Urinary bladder (tissue), 4 donors: ENCODE results near the gene CCR4. TPM values are rescaled to one million over a fixed set of nuclear protein-coding genes. Genes with fewer than 3 reads are reported as not detected.
"Not testable (repeated sequence)": the region's sequence is repeated elsewhere in the genome, so short reads cannot be mapped to it uniquely, and the experiment has no call there.

Source experiments
- DNase-seq: peaks from one replicate; pipeline ENCODE4 v3.0.0-alpha.2; 2015; ENCODE audit errors: extremely low spot score
- H3K27ac ChIP-seq: one replicate; pipeline ENCODE4 v1.5.1; 2013; ENCODE audit warnings: low read depth, mild to moderate bottlenecking, moderate library complexity
- H3K36me3 ChIP-seq: one replicate; pipeline ENCODE4 v1.6.1; 2013; ENCODE audit warnings: mild to moderate bottlenecking, moderate library complexity; ENCODE audit not compliant: insufficient read depth
- H3K4me1 ChIP-seq: one replicate; pipeline ENCODE4 v1.6.1; 2013; ENCODE audit warnings: mild to moderate bottlenecking, moderate library complexity; ENCODE audit not compliant: insufficient read depth
- H3K4me3 ChIP-seq: one replicate; pipeline ENCODE4 v1.5.1; 2013; ENCODE audit warnings: low read depth, low read length
- WGBS: extraction: QIAGEN DNeasy Blood & Tissue Kit; methylation state at CpG from one replicate; pipeline ENCODE4 v1.1.7; 2013; 5-methylcytosine and 5-hydroxymethylcytosine counted together
- polyA plus RNA-seq: library from polyadenylated mRNA; stranded (reverse); fragments of 200-250 nt; gene quantifications from one replicate; pipeline ENCODE4 v1.2.3, GENCODE V29; 2013
- total RNA-seq: library from RNA; depleted of rRNA; stranded (reverse); fragments of >200 nt; gene quantifications from one replicate; pipeline ENCODE4 v1.2.3, GENCODE V29; 2014
- donor health status: healthy with polysubstance abuse.
- donor health status: healthy.

The CCR4 gene
- total and polyA plus RNA-seq, 2 donors = 0.13 to 0.53 TPM

DNA sequence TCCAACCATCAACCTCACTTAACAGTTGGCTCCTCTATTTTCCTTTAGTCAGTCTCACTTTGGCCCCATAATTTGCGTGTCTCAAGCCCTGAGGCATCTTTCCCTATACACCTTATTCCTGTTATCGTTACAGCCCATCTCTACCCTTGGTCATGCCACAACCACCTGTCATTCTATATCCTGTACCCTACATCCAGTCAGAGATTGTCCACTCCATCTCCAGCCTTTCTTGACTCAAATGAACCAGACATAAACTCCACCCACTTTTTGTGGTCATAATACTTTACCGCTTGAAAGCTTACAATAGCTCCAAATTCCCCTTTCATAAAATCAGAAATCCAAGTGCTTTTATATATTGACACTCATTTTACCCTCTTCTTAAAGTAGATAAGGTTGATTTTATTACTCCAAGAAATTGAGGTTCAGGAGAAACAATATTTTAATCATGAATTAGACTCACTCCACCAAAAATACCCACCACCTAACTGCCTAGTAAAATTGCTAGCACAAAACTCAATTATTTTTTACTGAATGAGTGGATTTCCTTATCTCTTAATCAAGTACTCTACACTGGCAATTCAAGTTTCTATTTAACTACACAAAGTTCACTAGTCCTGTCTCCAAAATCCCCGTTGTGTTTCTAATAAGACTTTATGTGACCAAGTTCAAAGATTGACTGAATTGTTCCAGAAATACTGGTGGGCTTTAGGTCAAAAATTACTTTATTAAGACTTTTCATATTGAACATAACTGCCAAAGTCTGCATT is 9.1 kb downstream of the CCR4 start:
- Histone ChIP-seq H3K4me1 (no peaks in the 10 kb centered on the region), H3K27ac (no peak overlapping the region), H3K4me3 (no peak overlapping the region), H3K36me3 (no peaks in the 10 kb centered on the region)
- DNase-seq = no peak
- 85% methylated on average over 4 of the region's 4 CpGs for WGBS

DNA sequence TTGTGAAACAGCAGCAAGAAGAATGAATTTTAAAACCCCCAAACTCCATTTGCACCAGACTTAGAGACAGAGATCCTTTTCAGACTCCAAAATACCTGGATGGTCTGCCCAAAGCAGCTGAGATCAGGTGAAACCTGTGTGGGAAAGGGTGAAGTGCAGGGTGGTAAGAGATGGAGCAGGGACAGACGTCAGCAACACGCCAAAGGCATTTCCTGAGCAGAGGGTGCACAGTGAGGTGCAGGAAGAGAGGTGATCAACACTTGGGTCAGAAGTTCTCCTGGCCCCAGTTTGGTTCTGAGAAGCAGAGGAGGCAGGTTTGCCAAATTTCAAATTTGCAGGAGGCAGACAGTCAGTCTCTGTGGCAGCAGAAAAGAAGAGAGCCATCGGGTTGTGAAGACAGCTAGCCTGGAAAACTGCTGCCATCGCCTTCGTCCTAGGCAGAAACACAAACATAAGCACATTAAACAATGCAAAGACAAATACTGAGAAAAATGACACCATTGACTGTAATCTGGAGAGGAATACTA is 9.8 kb downstream of the CCR4 start:
- H3K36me3 ChIP-seq = no peaks in the 10 kb centered on the region

DNA sequence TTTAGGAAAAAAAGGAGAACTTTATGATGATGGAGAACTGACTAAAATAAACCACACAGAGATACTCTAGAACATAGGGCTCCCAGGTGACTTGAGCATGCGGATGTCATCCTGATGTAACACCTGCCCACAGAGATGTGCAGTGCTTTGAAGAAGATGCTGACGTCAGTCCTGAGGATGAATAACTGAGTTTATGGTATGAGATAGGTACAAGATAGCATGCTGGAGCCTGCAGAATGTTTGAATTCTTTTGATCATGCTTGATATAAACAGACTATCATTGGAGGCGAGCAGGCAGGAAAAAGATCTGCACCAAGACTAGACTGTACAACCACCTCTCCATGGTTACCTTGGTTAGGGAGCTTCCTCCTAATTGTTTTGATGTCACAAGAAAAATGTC is 12.4 kb downstream of the CCR4 start:
- WGBS = 76% methylated on average over 3 of the region's 3 CpGs
- Histone ChIP-seq H3K4me3 (no peak overlapping the region), H3K27ac (no peak overlapping the region), H3K36me3 (no peaks in the 10 kb centered on the region), H3K4me1 (no peaks in the 10 kb centered on the region)
- no peak for DNase-seq

More for the DNA sequence above, 9.8 kb downstream of the CCR4 start:
- no peak for DNase-seq
- H3K4me3 ChIP-seq = no peak overlapping the region
- H3K4me1 ChIP-seq = no peaks in the 10 kb centered on the region
- 67% methylated on average over 5 of the region's 5 CpGs for WGBS
- no peak overlapping the region for H3K27ac ChIP-seq

DNA sequence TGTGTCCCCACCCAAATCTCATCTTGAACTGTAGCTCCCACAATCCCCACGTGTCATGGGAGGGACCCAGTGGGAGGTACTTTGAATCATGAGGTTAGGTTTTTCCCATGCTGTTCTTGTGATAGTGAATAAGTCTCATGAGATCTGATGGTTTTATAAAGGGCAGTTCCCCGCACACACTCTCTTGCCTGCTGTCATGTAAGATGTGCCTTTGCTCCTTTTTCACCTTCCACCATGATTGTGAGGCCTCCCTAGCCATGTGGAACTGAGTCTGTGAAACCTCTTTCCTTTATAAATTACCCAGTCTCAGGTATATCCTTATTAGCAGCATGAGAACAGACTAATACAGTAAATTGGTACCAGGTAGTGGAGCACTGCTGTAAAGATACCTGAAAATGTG is 13.3 kb downstream of the CCR4 start:
- DNase-seq, H3K4me3 ChIP-seq, H3K36me3 ChIP-seq, H3K4me1 ChIP-seq, H3K27ac ChIP-seq: not testable (repeated sequence)
- WGBS = 81% methylated on average over 2 of the region's 2 CpGs

DNA sequence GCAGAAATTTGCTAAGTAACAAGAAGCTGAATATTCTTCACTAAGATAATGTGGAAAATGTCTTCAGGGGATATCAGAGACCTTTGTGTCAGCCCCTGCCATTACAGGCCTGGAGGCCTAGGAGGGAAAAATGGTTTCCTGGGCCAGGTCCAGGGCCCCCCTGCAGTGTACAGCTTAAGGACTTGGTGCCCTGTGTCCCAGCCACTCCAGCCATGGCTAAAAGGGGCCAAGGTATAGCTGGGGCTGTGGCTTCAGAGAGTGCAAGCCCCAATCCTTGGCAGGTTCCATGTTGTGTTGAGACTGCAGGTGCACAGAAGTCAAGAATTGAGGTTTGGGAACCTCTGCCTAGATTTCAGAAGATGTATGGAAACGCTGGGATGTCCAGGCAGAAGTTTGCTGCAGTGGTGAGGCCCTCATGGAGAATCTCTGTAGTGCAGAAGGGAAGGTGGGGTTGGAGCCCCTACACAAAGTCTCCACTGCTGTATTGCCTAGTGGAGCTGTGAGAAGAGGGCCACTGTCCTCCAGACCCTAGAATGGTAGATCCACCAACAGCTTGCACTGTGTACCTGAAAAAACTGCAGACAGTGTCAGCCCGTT is 14.3 kb downstream of the CCR4 start:
- WGBS = 93% methylated on average over 2 of the region's 2 CpGs

DNA sequence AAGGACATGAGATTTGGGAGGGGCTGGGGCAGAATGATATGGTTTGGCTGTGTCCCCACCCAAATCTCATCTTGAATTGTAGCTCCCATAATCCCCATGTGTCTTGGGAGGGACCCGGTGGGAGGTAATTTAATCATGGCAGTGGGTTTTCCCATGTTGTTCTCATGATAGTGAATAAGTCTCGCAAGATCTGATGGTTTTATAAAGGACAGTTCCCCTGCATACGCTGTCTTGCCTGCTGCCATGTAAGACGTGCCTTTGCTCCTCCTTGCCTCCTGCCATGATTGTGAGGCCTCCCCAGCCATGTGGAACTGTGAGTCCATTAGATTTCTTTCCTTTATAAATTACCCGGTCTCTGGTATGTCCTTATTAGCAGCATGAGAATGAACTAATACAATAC is 15.2 kb downstream of the CCR4 start:
- not testable (repeated sequence) for H3K27ac ChIP-seq, H3K4me3 ChIP-seq, H3K4me1 ChIP-seq, H3K36me3 ChIP-seq, DNase-seq
- WGBS = 95% methylated on average over 5 of the region's 5 CpGs

More for the DNA sequence above, 14.3 kb downstream of the CCR4 start:
- not testable (repeated sequence) for H3K4me3 ChIP-seq, DNase-seq, H3K27ac ChIP-seq, H3K4me1 ChIP-seq, H3K36me3 ChIP-seq

DNA sequence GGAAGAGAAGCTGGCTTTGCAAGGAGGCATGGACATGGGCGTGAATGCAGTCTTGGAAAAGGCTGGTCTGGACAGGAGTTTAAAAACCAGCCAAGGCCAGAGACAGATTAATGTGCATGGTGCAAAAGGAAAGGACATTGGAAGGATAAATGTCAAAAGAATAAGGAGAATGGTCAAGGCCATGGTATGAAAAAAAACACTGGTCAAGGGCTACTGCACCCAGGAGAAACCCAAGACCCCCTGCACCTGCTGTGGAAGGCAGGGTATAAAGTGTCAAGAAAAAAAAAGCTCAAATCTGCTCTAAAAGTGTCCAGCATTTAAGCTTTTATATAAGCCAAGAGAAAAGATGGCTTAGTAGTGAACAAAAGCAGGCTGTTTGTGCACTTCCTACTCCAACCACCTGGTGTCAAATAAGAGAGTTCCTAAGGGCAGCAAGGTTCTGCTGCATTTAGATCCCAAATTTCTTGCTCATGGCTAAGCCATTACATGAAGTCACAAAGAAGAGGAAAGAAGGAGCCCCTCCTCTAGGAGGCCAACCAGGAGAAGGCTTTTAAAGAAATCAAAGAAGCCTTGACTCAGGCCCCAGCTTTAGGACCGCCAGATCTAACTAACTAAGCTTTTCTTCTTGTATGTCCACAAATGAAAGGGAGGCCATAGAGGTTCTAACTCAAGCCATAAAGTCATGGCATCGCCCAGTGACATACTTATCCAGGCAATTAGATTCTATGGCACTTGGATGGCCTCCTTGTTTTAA is 16.9 kb downstream of the CCR4 start:
- Histone ChIP-seq H3K4me3 (no peak overlapping the region), H3K4me1 (peaks cover 2% of the 10 kb centered on the region), H3K36me3 (no peaks in the 10 kb centered on the region), H3K27ac (no peak overlapping the region)
- DNase-seq = no peak
- WGBS = 98% methylated on average over 3 of the region's 3 CpGs

DNA sequence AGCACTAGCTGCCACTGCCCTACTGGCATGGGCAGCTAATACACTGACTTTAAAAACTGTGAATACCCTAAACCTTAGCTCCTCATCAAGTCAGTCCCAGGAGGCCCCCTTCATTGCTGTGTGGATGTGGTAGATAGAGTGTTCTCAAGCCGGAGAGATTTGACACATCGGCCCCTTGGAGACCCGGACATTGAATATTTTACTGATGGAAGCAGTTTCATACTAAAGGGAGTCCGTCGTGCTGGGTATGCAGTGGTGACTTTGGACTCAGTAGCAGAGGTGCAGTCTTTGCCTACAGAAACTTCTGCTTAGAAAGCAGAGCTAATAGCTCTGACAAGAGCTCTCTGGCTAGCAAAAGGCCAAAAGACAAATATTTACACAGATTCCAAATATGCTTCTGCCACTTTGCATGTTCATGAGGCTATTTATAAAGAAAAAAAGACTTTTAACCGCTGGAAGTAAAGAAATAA is 17.5 kb downstream of the CCR4 start:
- DNase-seq = no peak
- no peak overlapping the region for H3K27ac ChIP-seq
- peaks cover 2% of the 10 kb centered on the region for H3K4me1 ChIP-seq
- H3K36me3 ChIP-seq = no peaks in the 10 kb centered on the region
- 73% methylated on average over 6 of the region's 6 CpGs for WGBS
- H3K4me3 ChIP-seq = no peak overlapping the region

DNA sequence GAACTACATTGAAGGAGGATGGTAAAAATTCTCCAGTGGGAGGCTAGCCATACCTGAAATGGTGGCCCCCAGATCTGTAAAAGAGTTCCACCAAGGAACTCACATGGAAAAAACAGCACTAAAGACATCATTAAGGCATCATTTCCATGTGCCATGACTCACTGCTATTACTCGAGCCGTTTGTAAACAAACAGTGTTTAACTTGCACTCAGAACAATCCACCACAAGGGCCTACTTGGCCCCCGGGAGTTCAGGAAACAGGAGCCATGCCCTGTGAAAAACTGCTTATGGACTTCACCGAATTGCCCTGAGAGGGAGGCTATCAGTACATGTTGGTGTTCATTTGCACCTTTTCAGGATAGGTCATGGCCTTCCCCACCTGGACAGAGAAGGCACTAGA is 18.2 kb downstream of the CCR4 start:
- H3K4me3 ChIP-seq = no peak overlapping the region
- no peak overlapping the region for H3K27ac ChIP-seq
- peaks cover 2% of the 10 kb centered on the region for H3K4me1 ChIP-seq
- H3K36me3 ChIP-seq = no peaks in the 10 kb centered on the region
- no peak for DNase-seq
- WGBS = 66% methylated on average over 4 of the region's 4 CpGs

DNA sequence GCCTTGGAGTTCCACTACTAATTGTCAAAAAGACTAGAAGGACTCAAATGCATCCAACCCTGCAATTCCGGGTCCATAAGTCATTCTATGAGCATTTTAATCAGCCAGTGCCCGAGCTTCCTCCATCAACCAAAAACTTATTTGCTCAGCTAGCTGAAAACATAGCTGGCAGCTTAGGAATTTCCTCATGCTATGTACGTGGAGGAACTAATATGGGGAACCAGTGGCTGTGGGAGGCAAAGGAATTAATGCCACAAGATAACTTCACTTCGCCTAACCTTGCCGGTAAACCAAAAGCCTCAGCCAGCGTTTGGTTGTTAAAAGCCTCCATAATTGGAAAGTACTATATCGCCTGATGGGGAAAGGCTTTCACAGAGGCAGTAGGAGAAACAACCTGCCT is 19.8 kb downstream of the CCR4 start:
- WGBS = 92% methylated on average over 7 of the region's 7 CpGs
- not testable (repeated sequence) for H3K4me3 ChIP-seq, H3K36me3 ChIP-seq, H3K4me1 ChIP-seq, DNase-seq, H3K27ac ChIP-seq

DNA sequence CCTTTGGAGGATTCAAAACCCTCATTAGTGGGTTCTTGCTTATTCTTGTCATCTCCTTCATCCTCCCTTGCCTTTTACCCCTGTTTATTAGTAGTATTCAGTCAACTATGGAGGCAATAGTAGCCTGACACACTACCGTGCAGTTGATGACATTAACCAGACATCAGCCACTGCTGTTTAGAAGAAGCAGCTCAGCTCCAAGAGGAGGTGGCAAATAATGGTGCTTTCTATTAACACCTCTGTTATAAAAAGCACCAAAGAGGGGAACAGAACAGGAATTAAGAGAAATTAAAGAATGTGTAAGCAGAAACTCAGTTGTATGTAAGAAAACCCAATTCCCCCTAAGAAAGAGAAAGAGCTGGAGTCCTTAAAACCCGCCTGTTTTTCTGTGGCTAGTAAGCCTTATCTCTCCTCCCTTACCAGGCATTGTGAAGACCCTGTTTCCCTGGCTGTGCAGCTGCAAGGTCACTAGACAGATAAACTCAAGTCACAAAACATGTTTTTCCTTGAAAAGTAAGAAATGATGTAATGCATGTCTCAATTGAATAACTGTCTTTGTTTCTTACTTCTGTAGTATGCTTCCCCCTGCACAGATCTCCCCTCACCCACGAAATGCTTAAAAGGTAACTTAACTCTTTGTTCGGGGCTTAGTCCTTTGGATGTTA is 21.2 kb downstream of the CCR4 start:
- H3K36me3 ChIP-seq = no peaks in the 10 kb centered on the region
- WGBS = 84% methylated on average over 4 of the region's 4 CpGs
- H3K4me3 ChIP-seq = no peak overlapping the region
- no peak overlapping the region for H3K27ac ChIP-seq
- peaks cover 2% of the 10 kb centered on the region for H3K4me1 ChIP-seq
- no peak for DNase-seq

DNA sequence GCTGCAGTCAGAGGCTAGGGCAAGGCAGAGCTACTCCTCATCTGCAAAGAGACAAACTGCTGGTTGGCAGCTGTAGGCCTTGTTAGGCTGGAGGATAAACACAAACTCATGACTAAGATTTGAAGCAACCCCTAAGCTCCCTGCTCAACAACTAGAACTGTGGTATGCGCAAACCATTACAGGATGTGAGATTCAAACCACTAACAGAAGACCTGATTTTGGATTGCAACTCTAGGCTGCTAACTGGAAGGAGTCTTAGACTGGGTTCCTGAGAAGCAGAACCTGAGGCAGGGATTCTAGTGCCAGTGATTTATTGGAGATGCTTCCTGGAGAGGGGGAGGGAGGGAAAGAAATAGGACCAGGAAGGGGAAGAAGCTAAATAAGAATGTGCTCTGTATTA is 22.5 kb downstream of the CCR4 start:
- Histone ChIP-seq H3K4me3 (no peak overlapping the region), H3K27ac (no peak overlapping the region), H3K36me3 (no peaks in the 10 kb centered on the region), H3K4me1 (peaks cover 2% of the 10 kb centered on the region)
- DNase-seq = no peak
- WGBS = 73% methylated on average over 1 of the region's 1 CpG

DNA sequence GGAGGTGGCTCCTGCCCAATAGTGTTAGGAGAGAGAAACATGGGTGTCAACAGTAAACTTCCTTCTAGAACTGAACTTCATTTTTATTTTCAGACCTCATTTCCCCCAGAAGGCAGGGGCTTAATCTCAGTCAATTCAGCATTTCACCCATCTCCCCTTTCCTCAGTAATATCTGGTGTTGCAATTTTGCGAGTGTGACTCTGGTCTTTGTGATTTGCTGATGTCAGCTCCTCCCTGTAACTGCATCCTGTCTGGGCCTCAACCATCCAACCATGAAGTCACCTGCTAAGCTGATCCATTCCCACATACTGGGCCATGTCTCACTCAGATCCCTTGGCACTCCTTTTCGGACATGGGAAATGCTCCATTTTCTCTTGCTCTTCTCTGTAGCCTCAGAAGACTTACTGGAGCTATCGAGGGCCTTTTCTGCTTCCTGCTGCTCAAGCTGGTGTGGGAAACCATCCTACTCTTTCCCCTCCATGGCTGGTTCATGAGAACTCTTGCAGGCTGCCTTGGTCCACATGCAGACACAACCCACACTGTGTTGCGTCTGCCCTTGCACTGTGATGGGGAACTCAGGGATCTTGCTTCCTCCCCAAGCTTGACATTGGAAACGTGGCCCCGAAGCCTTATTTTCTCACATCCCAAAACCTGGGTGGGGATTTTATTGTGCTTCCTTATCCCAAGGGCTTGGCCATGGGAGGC is 24.6 kb downstream of the CCR4 start:
- WGBS = 89% methylated on average over 6 of the region's 6 CpGs

More for the DNA sequence above, 24.6 kb downstream of the CCR4 start:
- Histone ChIP-seq H3K36me3 (no peaks in the 10 kb centered on the region), H3K4me3 (no peak overlapping the region), H3K27ac (no peak overlapping the region), H3K4me1 (no peaks in the 10 kb centered on the region)
- no peak for DNase-seq
